K562 (cell line): ENCODE results near the gene ZNF407.

Experiments
- BACH1 ChIP-seq: fragments of 200-800 bp; sonication (Bioruptor generic); IDR thresholded peaks from 2 replicates; pipeline ENCODE4 v1.6.1; 2016; ENCODE audit warnings: missing genetic modification characterization, missing compliant biosample characterization
- GTF2A2 ChIP-seq: IDR thresholded peaks from 2 replicates; pipeline ENCODE4 v1.6.1; 2016; ENCODE audit warnings: mild to moderate bottlenecking, missing genetic modification characterization, missing compliant biosample characterization
- POLR2A ChIP-seq: fragments of 450-650 bp; conservative IDR thresholded peaks from 2 replicates; pipeline ENCODE4 v1.6.1; 2016
- RFX5 ChIP-seq: IDR thresholded peaks from 2 replicates; pipeline ENCODE4 v1.6.1; 2011; ENCODE audit warnings: low read depth, mild to moderate bottlenecking, improper control_type of control experiment, low read length
- TCF7L2 ChIP-seq: fragments of 150-350 bp; IDR thresholded peaks from 2 replicates; pipeline ENCODE4 v1.6.1; 2016; ENCODE audit warnings: low read depth, mild to moderate bottlenecking, low read length, moderate library complexity
- ZNF384 ChIP-seq: IDR thresholded peaks from 2 replicates; pipeline ENCODE4 v1.6.1; 2012; ENCODE audit warnings: low read depth, low read length, improper control_type of control experiment
- TF ChIP-seq, protein P1 (sequence below): fragments of 250-450 bp; sonication (Bioruptor Pico); IDR thresholded peaks from 2 replicates; pipeline ENCODE4 v1.9.0; 2021; ENCODE audit warnings: mild to moderate bottlenecking, inconsistent platforms
- TF ChIP-seq, protein P2 (sequence below), 3 experiments: IDR thresholded peaks in 2 of 3; conservative IDR thresholded peaks in 1 of 3; 2 replicates each; pipeline ENCODE4 v1.5.1; 2011 to 2012; ENCODE audit warnings: low read length in 3 of 3, mild to moderate bottlenecking in 3 of 3, control low read depth in 2 of 3, improper control_type of control experiment in 1 of 3, inconsistent platforms in 1 of 3, low read depth in 1 of 3, mixed read lengths in 1 of 3, moderate library complexity in 1 of 3; ENCODE audit not compliant: insufficient read depth in 2 of 3

DNA sequence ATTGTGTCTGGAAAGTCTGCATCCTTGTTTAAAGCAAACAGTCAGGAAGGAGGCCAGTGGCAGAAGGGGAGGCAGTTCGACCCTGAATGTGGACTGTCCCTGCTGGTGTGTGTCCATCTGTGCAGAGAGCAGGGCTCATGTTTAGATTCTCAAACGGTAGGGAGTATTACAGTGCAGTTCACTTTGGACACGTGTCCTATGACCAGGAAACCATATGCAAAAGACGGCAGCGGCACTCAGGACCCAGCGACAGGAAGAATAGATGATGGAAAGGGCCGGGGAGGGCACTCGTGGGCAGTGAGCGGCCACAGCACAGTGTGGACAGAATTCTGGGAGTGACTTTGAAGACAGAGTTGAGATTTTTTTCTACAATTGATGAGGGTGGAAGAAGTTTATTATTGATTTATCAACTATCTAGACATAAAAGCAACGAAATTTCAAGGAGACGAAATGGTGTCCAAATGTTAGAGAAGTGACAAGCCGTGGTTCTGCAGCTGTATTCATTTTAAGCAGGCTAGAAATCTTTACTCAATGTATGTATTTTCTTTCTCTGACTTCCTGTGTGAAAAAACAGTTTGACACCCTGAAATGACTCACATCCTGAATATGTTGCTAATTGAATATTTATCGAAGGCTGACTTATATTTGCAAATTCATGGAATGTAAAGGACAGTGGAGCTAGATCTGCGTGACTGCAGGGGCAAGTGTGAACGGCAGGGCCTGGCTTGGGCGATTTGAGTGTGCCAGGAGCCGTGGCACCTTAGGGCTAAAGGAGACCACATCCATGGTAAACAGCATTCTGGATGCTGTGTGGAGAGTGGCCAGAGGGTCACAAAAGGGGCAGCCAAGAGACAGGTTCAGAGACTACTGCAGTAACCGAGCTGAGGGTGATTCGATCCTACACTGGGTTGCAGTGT is 397.1 kb downstream of the ZNF407 start:
- TF ChIP-seq RFX5 (no peak), BACH1 (no peak), ZNF384 (no peak), GTF2A2 (tag) (no peak), POLR2A (no peak), TCF7L2 (no peak)
- TF ChIP-seq, protein P1, sequence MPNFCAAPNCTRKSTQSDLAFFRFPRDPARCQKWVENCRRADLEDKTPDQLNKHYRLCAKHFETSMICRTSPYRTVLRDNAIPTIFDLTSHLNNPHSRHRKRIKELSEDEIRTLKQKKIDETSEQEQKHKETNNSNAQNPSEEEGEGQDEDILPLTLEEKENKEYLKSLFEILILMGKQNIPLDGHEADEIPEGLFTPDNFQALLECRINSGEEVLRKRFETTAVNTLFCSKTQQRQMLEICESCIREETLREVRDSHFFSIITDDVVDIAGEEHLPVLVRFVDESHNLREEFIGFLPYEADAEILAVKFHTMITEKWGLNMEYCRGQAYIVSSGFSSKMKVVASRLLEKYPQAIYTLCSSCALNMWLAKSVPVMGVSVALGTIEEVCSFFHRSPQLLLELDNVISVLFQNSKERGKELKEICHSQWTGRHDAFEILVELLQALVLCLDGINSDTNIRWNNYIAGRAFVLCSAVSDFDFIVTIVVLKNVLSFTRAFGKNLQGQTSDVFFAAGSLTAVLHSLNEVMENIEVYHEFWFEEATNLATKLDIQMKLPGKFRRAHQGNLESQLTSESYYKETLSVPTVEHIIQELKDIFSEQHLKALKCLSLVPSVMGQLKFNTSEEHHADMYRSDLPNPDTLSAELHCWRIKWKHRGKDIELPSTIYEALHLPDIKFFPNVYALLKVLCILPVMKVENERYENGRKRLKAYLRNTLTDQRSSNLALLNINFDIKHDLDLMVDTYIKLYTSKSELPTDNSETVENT (CRISPR knock-in tag), result no peak
- TF ChIP-seq, protein P2, sequence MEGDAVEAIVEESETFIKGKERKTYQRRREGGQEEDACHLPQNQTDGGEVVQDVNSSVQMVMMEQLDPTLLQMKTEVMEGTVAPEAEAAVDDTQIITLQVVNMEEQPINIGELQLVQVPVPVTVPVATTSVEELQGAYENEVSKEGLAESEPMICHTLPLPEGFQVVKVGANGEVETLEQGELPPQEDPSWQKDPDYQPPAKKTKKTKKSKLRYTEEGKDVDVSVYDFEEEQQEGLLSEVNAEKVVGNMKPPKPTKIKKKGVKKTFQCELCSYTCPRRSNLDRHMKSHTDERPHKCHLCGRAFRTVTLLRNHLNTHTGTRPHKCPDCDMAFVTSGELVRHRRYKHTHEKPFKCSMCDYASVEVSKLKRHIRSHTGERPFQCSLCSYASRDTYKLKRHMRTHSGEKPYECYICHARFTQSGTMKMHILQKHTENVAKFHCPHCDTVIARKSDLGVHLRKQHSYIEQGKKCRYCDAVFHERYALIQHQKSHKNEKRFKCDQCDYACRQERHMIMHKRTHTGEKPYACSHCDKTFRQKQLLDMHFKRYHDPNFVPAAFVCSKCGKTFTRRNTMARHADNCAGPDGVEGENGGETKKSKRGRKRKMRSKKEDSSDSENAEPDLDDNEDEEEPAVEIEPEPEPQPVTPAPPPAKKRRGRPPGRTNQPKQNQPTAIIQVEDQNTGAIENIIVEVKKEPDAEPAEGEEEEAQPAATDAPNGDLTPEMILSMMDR (IDR thresholded peaks at IDR 0.05 in 2 of 3, conservative IDR thresholded peaks at IDR 0.05 in 1 of 3; ENCODE audit: insufficient read depth in 2 of 3, low read depth in 1 of 3, low read length in 3 of 3), result no peak
